Head of caudate nucleus (tissue), 42 donors: ENCODE data around the gene SEPTIN11.

ENCODE experiments used
- DNase-seq, 42 donors: peaks; one replicate each; pipeline versions ENCODE4 v3.0.0 to v3.0.0-alpha.2; 2020 to 2021; ENCODE audit warnings: mixed read lengths in 7 of 42
- intact Hi-C: fragments of 100-400 bp; cut with DNase I; formaldehyde crosslinking; loops from one replicate; pipeline ENCODE4 v1.15.0; 2022

Gene SEPTIN11

DNA sequence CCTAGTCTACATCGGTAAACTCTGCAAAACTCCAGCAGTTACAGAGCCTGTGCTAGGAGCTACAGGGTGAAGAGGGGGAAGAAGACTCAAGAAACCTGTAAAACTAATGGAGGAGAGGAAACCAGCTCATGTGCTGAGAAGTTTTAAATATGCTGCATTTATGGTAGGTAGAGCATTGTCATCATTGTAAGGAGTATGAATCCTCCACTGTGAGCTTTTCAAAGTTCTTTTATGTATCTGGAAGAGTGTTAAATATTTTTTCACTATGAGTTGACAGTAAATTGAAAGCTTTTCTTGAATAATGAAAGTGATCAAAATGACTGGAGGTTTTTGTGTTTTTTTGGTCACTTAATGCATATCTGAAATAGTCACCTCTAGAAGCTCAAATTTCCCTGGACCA lies 46.2 kb downstream of the SEPTIN11 start:
- no peak for DNase-seq
- intact Hi-C loops, result no loop called here

DNA sequence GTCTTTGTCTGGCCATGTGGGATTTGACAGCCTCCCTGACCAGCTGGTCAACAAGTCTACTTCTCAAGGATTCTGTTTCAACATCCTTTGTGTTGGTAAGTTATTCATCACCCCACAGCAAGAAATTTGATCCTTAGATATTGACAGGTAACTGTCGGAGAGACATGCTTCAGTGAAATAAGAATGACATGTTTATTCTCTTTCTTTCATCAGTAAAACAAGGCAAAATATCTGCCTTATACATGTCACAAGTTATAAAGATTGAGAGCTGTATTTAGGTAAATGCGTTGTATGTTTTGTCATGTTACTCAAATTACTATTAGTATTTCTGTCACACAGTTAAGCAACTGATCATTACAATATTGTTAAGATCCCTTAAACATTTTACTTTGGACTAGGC lies 46.9 kb downstream of the SEPTIN11 start:
- intact Hi-C loops, result no loop called here
- no peak for DNase-seq

DNA sequence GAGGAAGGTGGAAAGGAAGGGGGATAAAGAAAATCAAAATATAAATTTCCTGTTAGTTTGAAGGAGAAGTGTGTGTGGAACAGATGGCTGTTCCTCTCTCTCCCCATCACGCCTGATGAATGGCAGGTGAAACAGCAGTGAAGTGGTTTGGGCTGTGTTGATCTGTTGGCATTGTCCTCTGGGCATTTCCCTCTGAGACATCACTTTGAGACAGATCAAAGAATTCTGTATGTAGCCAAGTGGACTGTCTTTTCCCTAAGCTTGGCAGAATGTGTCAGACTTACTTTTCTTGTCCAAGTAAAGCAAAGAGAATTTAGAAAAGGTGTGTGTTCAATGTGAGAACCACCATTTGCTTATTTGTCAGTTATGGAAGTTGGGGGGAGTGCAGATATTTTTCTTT lies 47.5 kb downstream of the SEPTIN11 start:
- intact Hi-C loops, result no loop called here
- DNase-seq, result no peak

DNA sequence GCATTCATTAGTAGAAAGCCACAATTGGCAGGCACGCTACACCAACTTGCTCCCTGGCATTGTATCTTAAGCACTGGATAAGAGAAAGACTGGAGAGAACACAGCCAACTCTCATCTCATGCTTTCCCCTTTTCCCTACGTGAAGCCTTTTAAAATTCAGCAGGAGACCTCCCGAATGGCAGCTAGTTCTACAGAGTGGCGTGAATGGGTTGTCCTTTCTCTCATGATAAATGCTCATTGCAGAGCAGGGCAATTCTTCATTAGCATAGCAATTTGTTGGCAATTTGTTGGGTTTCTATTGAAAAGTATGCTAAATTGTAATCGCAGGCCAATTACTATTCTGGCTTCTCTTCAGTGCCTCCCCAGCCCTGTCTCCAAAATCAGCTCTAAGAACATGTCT lies 48.0 kb downstream of the SEPTIN11 start:
- DNase-seq, result peak in 8 of 42 donors; percentile 19 to 64 (median 41)
- intact Hi-C loops, result no loop called here

DNA sequence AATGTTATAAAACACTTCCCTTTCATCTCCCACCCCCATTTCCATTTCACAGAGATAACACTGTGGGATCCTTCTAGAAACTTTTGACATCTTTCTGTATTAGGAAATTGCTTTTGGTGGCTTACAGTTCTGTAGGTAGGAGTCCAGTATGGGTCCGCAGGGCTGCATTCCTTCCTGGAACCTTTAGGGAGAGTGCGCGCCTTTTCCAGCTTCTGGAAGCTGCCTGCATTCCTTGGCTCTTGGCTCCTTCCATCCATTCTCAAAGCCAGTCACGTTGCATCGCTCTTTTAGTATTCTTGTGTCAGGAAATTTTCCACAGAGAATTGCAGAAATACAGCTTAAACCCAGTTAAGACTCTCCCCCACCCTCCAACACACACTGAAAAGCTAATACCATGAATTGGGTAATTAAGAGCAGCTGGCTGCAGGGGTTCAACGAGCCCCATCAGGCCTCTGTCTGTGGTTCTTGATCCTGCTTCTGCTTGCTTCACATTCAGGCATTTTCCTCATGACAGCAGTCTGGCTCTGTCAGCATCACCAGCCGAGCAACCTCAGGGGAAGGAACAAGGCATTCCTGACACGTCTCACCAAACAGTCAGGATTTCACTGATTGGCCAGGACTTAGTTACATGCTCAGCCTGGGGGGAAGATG lies 48.8 kb downstream of the SEPTIN11 start:
- DNase-seq, result peak in 1 of 42 donors; percentile 35

More for the DNA sequence above, 48.8 kb downstream of the SEPTIN11 start:
- intact Hi-C loops, result no loop called here
